GM10248 (cell line): Measurements from ENCODE around the gene SOCS6.

Source experiments
- CTCF ChIA-PET: fragments of 300-600 bp; sonication (Branson Sonifier 250); formaldehyde crosslinking; extraction: SDS; loops from one replicate; lab custom pipeline; 2021; ENCODE audit warnings: antibody characterized with exemption; lab: Yijun Ruan, JAX
- POLR2A ChIA-PET: fragments of 350-650 bp; sonication (Branson Sonifier 250); formaldehyde crosslinking; extraction: SDS; loops from one replicate; lab custom pipeline; 2020; ENCODE audit warnings: antibody characterized with exemption; lab: Yijun Ruan, JAX
- DNase-seq: peaks from one replicate; pipeline ENCODE4 v3.0.0; 2012; ENCODE audit errors: extremely low spot score
- TF ChIP-seq, protein P1 (sequence below): IDR thresholded peaks from 2 replicates; pipeline ENCODE4 v1.5.1; 2012; ENCODE audit warnings: mild to moderate bottlenecking, low read depth; ENCODE audit errors: extremely low read depth, missing control alignments, control extremely low read depth

Gene SOCS6

DNA sequence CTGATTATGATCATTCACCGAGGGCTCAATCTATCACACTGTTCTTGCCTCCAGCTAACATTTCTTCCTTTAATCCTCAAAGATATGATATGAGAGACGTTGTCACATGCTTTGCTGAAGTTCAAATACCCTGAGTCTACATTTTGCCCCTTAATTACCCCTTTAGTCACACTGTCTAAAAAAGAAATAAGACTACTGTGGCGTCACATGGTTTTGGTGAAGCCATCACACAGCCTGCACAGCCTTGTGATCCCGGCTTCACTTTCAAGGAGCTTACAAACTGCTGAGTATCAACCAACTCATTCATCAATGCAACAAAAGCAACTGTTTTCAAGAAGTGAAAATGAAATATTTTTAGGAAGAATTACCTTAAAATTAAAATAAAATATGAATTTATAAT, 31.9 kb upstream of the SOCS6 start:
- ChIA-PET CTCF (interaction anchor here (1.4 kb wide), 1 partner anchor 22 kb away, joined by 3 read pairs; no protein-coding TSS in a partner anchor), POLR2A (no interaction called here)
- no peak for DNase-seq
- TF ChIP-seq, protein P1, sequence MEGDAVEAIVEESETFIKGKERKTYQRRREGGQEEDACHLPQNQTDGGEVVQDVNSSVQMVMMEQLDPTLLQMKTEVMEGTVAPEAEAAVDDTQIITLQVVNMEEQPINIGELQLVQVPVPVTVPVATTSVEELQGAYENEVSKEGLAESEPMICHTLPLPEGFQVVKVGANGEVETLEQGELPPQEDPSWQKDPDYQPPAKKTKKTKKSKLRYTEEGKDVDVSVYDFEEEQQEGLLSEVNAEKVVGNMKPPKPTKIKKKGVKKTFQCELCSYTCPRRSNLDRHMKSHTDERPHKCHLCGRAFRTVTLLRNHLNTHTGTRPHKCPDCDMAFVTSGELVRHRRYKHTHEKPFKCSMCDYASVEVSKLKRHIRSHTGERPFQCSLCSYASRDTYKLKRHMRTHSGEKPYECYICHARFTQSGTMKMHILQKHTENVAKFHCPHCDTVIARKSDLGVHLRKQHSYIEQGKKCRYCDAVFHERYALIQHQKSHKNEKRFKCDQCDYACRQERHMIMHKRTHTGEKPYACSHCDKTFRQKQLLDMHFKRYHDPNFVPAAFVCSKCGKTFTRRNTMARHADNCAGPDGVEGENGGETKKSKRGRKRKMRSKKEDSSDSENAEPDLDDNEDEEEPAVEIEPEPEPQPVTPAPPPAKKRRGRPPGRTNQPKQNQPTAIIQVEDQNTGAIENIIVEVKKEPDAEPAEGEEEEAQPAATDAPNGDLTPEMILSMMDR = no peak

DNA sequence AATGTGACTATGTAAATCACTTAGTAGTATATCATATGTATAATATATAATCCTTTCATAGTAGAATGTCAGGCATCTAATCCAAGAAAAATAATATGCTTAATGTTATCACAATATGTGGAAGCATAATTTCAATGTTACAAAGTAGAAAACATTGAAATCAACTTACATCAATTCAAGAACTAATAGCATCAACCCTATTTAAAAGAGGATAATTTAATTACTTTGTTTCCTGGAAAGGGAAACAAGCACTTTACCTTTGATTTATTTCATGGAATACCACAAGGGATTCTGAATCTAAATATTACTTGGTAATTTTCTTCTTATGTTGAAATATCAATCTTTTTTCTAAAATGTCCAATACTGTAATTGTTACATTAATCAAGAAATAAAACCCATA, 30.6 kb upstream of the SOCS6 start:
- no peak for DNase-seq
- CTCF ChIA-PET = interaction anchor here (1.2 to 1.4 kb wide), 2 partner anchors 13 to 64 kb away, joined by 3 read pairs; no protein-coding TSS in a partner anchor
- POLR2A ChIA-PET = no interaction called here
- TF ChIP-seq, protein P1 = no peak

DNA sequence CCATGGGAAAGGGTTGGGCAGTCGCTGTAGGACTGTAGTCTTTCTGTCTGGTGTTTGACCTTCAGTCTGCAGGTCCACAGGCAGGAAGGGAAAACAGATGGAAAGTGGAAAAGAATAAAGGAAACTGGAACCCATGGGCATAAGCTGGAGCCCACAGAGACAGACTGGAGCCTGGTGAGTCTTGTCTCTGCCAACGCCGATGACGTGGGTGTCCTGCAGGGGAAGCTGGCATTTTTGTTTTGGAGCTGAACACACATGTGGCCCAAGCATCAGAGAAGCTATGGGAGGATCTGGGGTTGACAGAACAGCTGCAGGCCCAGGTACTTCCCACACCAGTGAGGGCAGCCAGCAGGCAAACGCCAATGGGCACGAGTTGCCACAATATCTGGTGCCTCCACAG, 28.2 kb upstream of the SOCS6 start:
- TF ChIP-seq, protein P1 = no peak
- CTCF ChIA-PET = interaction anchor here (1.1 kb wide), 1 partner anchor 15 kb away, joined by 4 read pairs; no protein-coding TSS in a partner anchor
- DNase-seq = no peak
- POLR2A ChIA-PET = no interaction called here

DNA sequence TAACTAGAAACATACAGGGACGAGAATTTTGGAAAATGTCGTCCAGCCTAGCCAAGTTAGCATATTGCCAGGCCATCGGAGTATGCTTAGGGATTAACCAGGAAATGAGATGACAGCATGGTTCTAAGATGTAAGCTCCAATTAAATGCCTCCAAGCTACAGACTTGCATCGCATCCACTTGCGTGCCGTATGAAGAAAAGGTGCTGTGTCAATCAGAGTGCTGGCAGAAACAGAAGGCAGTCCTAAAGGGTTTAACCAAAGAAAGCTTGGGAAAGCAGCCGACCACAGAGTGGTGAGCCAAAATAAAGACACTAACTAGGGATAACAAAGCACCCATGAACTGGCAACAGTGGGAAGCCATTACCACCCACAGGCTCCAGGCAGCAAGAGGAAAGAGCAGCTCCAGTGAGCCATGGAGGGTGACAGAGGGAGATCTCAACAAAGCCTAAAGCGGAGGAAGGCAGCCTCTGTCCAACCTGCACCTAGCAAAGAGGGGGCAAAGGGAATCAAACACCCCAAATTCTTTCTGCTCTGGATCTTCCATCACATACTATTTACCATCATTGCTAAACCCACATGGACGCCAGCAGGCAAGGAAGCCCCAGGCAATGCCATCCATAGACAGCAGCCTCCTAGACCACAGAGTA, 27.6 kb upstream of the SOCS6 start:
- DNase-seq = no peak
- ChIA-PET POLR2A (no interaction called here), CTCF (interaction anchor here (1.1 kb wide), 1 partner anchor 16 kb away, joined by 4 read pairs; no protein-coding TSS in a partner anchor)
- TF ChIP-seq, protein P1 = no peak

- POLR2A ChIA-PET = no interaction called here
- no peak for DNase-seq
- CTCF ChIA-PET = no interaction called here
- TF ChIP-seq, protein P1 = no peak
Observed at GRCh38 chr18:70263336-70263735, 25.5 kb upstream of the SOCS6 start.

DNA sequence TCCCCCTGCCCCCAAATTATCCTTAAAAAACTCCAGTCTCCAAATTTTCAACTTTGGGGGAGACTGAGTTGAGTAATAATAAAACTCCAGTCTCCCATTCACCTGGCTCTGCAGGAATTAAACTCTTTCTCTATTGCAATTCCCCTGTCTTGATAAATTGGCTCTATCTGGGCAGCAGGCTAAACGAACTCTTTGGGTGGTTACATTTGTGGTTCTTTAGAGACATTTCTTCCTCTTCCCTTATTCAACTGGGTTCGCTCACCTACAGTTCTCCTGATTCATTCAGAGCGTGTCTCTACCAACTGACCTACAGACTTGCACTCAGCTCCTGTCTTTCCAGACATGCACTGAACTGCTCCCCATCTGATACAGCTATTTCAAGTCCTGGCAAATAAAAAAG, 17.1 kb upstream of the SOCS6 start:
- CTCF ChIA-PET = no interaction called here
- POLR2A ChIA-PET = no interaction called here
- no peak for DNase-seq
- TF ChIP-seq, protein P1 = no peak
